UCSD-AML1 (cell line): ENCODE results near the gene PPM1G.

Experiments used
- DNase-seq: peaks from one replicate; lab custom pipeline; 2025; ENCODE audit not compliant: unreplicated experiment; lab: John Stamatoyannopoulos, UW

Gene PPM1G

GRCh38 chr2:27336173-27336572, 73.2 kb downstream of the PPM1G start:
- no peak for DNase-seq

GRCh38 chr2:27335311-27335710, 74.1 kb downstream of the PPM1G start:
- no peak for DNase-seq
